HG02678 (cell line): Measurements from ENCODE around the gene CAMTA1.
"Not testable (repeated sequence)": the region's sequence is repeated elsewhere in the genome, so short reads cannot be mapped to it uniquely, and the experiment has no call there.

Experiments
- ATAC-seq: cut with Tn5 transposase; IDR thresholded peaks from one replicate; pipeline ENCODE4 v1.9.1; 2021; ENCODE audit warnings: mild to moderate bottlenecking, moderate library complexity; ENCODE audit not compliant: unreplicated experiment

Gene CAMTA1

DNA sequence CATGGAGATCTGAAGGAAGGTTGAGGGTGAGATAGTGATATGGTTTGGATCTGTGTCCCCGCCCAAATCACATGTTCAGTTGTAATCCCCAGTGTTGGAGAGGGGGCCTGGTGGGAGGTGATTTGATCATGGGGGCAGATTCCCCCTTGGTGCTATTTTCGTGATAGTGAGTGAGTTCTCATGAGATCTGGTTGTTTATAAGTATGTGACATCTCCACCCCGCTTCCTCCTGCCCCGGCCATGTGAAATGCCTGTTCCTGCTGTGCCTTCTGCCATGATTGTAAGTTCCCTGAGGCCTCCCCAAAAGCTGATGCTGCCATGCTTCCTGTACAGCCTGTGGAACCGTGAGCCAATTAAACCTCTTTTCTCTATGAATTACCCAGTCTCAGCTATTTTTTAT, 533.9 kb downstream of the CAMTA1 start:
- no peak for ATAC-seq

DNA sequence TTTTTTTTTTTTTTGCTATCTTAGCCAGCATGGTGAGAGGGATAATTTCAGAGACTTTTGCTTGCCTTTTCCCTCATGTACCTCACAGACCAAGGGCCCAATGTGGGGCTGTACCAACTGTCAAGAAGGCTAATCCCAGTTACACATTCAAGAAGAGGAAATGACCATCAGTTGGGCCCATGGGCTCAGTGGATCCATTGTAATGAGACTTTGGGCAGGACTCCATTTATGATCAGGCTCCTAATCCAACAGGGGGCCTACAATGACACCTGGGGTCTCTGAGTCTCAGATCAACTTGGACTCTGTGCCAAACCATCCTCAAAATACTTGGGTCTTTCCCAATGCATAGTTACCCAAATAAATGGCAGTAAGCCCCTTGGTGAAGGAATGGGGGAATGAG, 535.4 kb downstream of the CAMTA1 start:
- no peak for ATAC-seq

DNA sequence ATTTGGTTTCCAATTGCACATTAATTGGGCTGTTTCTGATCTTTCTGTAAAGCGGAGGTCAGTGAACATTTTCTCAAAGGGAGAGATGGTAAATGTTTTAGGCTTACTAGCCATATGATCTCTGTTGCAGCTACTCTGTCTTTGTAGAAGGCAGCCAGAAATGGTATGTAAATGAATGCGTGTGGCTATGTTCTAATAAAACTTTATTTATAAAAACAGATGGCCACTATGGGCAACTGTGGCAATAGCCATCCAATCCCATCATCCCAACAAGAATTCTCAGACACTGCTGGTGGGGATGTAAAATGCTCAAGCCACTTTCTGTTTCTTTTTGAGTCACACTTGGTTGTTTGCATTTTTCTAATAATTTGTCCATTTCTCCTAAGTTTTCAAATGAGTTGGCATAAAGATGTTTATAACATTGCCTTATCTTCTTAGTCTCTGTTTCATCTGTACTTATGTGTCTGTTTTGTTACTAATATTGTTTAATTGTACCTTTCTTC, 537.1 kb downstream of the CAMTA1 start:
- ATAC-seq = no peak

DNA sequence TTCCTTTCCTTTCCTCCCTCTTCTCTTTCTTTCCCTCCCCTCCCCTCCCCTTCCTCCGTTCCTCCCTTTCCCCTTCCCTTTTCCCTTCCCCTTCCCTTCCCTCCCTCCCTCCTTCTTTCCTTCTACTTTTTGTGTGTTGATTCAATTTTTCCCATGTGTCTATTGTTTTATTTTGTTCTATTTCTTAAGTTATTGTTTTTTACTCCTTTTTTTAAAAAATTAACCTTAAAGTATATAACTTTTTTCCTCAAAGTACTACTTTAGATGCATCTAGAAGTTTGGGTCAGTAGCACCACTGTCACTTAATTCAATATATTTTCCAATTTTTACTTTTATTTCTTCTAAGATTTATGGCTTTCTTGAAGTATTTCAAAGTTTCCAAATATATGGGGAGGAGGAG, 537.7 kb downstream of the CAMTA1 start:
- ATAC-seq = no peak

DNA sequence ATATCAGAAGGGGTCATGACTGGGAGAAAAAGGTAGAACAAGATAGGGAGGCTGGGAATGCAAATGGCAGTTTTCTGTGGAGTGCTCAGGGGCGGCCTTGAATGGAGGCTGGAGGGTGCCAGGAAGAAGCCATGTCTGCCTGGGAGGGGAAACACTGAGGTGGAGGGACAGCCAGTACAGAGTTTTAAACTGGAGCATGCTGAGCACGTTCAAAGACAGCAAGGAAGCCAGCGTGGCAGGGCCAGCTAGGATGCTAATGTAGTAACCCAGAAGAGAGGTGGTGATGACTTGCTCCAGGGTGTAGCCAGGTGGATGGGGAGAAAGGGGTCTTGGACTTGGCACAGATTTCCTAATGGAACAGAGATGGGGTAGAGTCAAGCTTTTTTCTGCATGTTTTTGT, 540.0 kb downstream of the CAMTA1 start:
- no peak for ATAC-seq

DNA sequence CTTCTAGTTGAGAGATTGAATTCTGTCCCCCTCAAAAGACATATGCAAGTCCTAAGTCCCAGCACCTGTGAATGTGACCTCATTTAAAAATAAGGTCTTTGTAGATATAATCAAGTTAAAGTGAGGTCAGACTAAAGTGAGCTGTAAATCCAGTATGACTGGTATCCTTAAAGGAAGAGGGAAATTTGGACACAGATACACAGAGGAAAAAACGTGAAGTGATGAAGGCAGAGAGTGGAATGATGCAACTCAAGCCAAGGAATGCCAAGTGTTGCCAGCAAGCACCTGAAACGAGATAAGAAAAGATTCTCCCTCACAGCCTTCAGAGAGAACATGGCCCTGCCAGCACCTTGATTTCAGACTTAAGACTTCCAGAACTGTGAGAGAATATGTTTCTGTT, 541.1 kb downstream of the CAMTA1 start:
- ATAC-seq = no peak

DNA sequence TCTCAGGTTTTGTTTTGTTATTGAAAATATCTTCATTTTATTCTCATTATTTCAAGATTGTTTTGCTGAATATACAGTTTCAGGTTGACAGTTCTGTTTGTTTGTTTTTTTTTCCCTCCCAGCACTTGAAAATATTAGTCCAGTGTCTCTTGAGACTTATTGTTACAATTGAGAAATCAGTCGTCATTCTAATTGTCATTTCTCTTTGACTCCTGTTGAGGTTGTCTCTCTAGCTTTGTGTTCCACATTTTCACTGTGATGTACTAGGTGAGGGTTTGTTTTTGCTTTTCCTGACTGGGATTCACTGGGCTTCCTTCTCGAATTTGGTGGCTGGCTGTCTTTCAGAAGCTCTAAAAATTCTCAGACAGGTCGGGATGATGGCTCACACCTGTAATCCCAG, 542.6 kb downstream of the CAMTA1 start:
- no peak for ATAC-seq

DNA sequence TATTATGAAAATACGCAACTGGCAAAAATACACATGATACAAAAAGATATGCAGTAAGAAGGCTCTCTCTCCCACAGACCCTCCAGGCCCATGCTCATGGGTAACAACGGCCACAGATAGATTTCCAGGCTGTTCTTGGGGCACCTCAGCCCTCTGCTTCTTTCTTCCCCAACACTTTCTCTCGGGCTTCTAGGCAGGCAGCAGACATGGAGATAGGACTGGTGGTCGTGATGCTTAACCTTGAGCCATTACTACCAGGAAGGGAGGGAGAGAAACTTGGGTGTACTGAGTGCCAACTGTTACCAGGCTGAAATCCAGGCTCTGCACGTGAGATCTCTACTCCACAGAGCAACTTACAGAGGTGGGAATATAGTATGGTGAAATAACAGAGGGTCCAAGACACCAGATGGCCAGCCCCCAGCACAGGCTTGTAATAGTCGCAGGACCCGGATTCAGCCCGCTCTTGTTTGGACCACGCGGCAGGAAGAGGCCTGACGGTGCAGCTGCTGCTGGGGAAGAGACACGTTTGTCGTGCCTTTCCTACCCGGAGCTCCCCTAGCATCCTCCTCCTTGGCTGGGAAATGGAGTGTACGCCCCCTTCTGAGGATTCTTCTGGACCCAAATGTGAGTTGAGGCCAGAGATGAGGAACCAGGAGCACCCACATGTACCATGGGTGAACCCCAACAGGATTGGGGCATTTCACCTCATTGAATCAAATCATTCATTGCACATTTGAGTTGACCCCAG, 544.8 kb downstream of the CAMTA1 start:
- no peak for ATAC-seq

DNA sequence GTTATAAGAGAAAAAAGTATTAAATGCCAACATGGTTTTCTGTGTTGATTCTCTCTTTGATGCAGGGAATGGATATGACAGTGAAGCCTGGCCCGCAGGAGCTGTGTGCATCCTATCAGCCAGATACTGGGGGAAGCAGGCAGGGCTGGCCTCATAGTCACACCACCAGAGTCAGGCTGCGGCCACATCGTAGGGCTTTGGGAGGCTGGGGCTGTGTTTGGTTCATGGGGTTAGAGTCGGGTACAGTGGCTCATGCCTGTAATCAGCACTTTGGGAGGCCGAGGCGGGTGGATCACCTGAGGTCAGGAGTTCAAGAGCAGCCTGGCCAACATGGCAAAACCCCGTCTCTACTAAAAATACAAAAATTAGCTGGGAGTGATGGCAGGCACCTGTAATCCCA, 545.5 kb downstream of the CAMTA1 start:
- not testable (repeated sequence) for ATAC-seq

DNA sequence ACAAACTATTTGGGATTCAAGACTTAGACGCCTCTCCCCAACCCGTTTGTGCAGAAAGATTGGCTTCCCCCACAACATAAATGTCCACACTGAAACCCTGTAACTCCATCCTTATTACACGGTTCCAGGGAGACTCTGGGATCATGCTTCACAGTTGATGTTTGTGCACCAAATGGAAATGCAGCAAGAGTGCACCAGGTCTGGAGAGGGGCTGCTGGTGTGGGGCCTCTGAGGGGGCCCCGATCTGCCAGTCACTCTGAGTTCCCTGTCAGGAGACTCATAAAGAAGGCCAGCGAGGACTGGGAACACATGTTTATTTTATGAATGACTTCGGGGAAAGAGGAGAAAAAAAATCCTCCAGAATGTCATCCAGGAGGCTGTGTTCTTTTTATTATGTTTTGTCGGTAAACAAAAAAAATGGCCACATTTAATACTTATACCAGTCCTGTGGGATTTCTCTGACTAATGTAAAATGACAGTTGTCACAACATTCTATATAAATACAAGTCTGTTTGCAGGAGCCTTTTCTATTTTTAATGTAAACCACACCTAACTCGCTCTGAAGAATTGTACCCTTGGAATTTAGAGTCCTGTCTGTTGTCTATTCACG, 546.8 kb downstream of the CAMTA1 start:
- no peak for ATAC-seq

DNA sequence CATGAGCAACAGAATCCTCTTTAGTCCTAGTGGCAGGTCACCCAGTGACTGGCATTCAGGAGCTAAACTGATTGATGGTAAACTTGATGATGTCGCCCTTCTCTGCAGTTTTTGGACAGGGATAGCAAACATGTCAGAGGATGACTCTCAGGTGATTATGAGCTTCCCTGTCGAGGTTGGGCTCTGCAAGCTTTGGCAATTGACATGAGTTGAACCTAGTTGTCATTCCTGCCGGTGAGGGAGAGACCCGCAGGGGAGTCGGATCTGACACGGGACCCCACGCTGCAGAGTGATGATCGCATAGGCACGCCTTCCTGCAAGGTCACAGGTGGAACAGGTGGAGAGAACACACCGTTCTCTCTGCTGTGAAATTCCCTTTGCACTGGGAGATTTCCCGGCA, 547.8 kb downstream of the CAMTA1 start:
- no peak for ATAC-seq

DNA sequence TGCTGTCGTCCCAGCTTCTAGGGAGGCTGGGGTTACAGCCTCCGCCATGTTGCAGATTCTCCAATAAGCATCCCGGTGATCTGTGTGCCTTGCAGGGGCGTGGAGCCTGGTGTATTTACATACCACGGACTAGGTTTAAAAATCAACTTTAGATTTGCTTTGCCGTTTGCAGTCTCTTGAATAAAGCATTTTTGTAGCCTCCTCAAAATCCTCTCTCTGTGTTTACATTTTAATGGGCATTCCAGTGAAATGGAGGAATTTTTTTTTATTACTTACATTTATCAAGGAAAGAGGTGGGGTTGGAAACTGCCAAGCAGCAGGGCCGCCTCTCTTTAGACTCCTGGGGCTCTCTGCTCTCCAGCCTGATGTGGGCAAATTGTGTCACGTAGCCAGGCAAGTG, 548.4 kb downstream of the CAMTA1 start:
- no peak for ATAC-seq

DNA sequence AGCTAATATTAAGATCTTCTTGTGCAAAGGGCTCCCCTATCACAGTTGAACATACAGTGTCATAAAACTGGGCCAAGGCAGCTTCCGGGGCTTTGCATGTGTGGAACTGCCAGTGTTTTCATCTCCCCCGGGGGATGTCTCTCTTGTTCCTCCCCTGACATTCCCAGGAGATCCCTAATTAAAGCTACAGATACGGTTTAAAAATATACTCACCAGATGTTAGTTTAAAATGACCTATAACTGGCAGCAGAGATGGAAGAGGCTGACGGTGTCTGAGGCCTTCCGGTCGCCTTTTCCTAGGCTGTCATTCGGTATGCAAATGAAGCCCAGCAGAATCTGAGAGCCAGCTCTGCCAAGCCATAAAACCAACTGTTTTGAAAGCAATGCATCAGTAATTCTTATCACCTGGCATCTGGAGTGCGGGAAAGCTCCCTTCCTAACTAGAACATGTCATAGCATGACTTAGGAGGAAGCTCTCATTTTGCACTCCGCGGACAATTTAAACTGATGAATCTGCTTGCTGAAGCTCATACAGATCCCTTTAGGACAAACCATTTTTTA, 549.3 kb downstream of the CAMTA1 start:
- no peak for ATAC-seq

DNA sequence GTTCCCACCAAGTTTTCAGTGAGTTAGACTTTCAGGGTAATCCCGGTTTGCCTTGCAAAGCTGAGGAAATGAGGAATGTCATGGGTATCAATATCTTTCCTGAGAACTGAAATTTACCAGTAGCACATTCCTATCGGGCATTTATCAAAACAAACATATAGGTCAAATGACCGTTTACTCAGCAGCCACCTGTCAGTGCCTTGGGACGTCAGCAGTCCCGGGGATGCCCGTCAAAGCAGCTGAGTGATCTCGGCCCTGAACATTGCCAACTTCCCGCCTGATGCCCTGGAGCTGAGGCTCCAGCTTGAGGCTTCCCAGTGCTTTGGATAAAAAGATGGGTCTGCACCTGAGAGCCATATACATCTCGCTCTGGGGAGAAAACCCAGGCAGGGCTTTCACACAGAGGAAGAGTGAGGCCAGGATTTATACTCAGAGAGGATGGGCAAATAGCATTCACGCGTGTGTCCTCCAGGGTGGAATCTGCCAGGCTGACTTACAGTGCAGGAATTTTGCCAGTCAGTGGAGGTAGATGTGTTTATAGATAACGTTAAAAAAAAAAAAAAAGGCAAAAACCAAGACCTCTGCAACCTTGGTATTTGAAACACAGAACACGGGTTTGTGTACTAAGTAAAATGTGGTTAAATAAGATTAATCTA, 550.1 kb downstream of the CAMTA1 start:
- no peak for ATAC-seq

DNA sequence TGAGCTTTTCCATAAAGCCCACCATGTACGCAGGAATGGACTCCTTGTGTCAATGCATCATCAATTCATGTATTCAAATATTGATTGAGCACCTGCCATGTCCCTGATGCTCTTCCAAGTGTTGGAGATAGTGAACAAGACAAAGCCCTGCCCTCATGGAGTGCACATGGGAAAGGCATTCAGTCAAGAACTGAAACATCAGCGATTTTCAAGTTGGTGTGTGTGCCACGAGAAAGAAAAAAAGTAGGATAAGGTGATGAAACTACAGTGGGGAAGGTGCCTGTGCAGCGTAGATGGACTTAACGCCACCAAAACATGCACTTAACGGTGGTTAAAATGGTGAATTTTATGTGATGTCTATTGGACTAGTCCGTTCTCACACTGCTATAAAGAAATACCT, 553.2 kb downstream of the CAMTA1 start:
- ATAC-seq = no peak

DNA sequence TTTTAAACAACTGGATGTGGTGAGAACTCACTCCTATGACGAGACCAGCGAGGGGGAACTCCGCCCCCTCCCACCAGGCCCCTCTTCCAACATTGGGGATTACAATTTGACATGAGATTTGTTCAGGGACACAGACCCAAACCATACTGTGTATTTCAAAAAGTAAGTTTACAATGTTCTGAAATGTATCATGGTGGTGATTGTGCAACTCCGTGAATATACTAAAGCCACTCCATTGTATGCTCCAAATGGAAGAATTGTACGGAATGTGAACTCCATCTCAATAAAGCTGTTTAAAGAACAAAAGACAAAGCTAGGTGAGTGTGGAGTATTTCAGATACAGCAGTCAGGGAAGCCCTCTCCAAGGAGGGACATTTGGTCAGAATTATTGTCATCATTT, 553.8 kb downstream of the CAMTA1 start:
- ATAC-seq = no peak

DNA sequence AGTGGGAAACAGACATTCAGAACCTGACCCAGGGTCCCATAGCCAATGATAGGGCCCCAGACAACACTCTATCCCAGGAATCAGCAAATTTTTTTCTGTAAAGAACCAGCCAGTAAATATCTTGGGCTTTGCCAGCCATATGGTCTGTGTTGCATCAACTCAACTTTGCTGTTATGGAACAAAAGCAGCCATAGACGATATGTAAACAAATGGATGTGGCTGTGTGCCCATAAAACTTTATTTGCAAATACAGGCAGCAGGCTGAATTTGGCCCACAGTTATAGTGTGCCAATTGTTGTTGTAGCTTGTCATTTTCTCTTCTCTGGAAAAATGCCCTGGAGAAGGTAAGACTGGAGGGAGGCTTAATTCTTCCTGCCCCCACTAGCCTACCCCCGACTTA, 554.7 kb downstream of the CAMTA1 start:
- ATAC-seq = no peak

DNA sequence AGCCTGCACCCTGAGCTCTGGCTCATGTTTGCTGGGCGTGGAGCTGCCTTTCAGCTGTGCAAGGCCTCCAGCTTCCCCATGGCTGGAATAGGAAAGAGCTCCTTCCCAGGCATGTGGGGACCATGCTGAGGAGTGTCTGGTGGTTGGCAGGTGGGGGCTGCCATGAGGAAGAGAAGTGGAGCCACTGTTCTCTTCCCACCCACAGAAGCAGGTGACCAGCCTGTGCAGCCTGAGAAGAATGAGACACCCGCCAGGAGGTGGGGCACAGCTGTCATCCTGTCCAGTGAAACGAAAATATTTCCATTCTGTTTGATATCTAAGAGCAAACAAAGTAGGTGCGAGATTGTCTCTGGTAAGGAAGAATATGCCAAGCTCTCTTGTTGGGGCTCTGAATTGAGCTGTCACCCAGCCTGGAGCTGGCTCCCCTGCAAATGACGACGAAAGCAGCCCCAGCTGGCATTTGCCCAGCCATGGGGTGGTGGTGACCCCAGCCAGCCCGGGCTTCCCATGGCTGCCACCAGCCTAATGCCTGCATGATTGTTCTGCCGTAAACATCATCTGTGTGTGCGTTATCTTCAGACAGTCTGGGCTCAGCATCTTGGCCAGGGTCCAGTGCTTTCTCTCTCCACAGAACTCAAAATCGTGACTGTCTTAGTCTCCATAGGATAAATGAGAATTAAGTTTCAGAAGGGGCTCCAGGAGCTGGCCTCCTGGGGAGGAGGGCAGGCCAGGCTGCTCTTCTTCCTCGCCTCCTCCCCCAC, 556.1 kb downstream of the CAMTA1 start:
- ATAC-seq = no peak

DNA sequence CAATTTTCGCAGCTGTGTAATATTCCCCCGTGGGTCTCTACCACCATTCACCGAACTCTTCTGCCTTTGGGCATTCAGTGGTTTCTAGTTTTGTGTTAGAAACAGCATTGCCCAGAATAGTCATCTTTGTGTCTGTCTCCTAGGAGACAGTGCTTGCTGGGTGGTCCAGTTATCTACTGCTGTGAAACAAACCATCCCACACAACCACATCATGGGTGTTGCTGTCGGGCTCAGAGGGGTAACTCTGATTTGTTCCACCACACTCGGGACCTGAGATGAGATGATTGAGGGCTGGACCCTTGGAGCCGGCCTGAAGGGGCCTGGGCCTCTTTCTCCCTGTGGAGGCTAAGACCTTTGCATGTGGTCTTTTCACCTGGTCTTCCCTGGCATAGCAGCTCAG, 558.6 kb downstream of the CAMTA1 start:
- ATAC-seq = no peak

DNA sequence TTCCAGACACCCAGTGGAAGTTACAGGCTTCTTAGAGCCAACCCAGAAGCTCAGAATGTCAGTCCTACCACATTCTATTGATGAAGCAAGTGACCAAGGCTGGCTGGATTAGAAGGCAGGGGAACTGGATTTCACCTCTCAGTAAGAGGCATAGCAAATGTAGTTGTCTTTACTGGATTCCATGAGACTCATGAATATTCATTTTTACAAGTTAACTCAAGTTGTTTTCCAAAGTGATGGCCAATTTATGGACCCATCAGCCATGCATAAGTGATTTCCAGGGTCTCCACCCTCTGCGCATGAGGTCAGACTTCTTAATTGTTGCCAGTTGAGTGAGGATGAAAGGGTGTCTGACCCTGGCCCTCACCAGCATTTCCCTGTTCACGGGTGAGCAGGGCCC, 559.0 kb downstream of the CAMTA1 start:
- no peak for ATAC-seq

DNA sequence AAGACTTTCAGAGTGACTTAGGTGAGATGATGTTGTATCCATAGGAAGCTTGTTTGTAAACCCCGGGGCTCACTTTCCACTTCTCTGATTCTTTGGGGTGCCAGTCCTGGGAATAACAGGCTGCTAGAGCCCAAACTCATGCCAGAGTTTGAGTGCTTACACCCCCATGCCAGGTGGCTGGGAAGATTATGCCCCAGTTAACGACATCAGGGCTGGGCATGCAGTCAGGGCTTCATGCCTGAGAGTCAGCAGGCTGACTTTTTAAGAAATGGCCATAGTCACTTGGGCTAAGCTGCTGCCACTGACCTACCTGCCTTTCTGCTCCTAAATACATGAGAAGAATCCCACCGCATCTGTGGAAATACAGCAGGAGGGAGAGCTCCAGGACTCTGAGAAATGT, 560.3 kb downstream of the CAMTA1 start:
- no peak for ATAC-seq
